ENCODE data around the gene UBE2J2.

Gene UBE2J2

DNA sequence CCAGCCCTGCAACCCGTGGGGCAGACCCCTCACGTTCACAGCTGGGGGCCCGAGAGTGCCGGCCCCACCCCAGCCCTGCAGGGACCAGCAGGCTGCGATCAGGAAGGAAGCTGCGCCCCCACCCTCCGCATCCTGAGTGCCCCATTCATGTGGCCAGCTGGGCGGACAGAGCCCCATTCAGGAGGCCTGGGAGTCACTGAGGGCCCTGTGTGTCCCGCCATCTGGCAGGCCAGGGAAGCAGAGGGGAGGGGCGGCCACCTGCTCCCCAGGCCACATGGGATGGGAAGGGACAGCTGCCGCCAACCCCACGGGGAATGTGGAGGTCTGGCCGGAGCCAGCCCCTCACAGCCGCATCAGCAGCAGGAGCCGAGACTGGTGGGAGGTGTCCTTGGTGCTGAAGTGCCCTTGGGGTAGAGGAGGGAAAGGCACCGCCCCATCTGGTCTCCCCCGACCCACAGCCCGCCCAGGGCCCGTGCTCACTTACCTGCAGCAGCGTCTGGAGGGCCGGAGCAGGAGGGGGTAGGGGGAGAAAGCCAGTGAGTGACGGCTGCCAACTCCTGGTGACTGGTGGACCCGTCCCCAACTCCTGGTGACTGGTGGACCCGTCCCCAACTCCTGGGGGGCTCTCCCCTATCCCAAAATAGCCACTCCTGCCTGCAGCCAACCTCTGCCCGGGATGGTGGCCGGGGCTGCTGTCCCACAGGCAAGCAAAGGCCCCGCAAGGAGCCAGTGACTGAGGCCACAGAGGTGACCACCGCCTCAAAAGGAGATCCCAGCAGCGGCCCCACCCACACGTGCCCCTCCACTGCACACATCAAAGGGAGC, 25.4 kb upstream of the UBE2J2 start:
- no peak for DNase-seq
- in situ Hi-C loops (cut with MboI; ENCODE audit: low pct_unique_long_range_greater_than_20kb, low sequenced_read_pairs): no loop called here

DNA sequence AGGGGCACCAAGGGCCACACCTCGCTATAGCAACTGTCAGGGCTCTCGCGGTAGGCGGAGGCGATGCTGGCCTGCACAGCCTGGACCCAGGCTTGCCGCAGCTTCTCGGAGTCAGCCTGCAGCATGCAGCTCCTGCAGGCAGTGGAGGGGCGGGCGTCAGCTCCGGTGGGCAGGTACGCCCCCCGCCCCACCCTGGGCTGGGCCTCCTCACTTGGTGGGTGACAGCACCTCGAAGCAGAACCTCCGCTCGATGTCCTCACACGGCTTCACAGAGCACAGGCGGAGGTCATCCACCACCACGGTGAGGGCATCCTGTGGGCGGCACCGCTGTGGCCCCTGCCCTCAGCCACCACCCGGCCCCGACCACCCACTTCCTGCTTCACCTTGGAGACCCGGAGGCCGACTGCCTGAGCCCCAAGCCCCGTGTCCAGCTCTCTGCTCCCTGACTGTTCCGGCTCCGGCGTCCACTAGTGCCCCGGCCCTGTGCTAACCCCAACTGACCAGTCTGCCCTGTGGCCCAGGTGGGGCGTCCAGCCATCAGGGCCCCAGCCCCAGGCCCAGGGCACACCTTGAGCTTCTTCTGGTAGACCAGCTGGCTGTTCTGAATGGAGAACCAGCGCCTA, 24.3 kb upstream of the UBE2J2 start:
- in situ Hi-C loops (cut with MboI; ENCODE audit: low pct_unique_long_range_greater_than_20kb, low sequenced_read_pairs): no loop called here
- no peak for DNase-seq

DNA sequence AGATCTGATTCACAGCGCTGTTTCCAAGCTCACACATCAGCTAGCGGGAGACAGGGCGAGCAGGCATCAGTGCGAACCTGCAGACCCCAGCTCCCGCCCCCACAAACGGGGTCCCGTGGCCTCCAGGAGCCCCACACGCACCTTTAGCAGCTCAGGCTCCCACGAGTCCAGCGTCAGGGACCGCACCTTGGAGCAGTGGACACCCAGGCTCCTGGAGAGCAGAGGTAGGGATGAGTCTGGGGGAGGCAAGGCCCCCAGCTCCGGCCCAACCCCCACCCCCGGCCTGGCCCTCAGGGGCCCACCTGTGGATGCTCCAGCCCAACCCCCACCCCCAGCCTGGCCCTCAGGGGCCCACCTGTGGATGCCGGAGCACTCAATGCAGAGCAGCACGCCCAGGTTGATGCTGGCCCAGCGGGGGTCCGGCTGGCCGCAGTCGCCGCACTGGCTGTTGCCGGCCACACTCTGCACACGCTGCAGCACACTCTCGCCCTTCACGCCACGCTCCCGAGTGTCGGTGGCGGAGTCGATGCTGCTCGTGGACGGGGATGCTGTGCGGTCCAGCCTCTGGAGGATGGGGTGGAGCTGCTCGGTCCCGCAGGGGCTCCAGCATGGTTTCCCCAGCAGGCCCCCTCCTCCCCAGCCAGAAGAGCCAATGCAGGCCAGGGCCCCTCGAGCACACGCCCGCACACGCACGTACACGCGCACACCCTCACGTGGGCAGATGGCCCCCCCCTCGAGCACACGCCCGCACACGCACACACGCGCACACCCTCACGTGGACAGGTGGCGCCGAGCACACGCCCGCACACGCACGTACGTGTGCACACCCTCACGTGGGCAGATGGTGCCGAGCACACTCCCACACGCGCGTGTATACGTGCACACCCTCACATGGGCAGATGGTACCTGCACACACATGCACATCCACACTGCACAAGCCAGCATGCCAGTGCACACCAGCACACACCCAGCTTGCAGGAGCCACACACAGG, 22.7 kb upstream of the UBE2J2 start:
- in situ Hi-C loops (cut with MboI; ENCODE audit: low pct_unique_long_range_greater_than_20kb, low sequenced_read_pairs): no loop called here
- DNase-seq: no peak

DNA sequence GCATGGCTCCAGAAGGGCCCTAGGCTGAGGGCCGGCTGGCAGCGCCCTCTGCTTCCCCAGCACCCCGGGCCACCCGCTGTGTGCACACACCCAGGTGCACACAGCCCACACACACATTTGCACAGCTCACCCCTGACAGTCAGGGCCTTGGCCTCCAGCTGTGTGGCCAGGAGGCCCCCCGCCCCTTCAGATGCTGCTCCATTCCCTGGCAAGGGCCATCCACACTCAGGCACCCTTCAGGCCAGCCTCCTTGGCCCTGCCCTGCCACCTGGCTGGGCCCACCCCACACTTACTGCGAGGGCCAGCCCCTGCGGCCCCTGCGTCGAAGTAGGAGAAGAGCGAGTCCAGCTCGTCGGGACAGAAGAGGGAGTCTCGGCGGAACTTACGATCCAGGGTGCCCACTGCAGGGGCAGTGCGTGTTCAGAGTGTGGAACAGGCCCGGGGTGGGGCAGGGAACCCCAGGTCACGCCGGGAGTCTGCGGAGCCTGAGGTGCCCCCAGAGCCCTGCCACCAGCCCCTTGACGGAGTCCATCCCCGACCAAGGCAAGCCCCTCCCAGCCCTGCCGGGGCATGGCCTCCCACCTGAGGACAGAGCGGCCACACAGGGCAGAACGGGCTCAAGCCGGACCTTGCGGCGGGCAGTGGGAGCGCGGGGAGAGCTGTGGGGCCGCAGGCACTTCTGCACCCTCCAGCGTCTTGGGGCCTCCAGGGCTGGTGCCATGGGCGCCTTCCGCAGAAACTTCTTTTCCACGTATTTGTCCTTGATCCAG, 21.7 kb upstream of the UBE2J2 start:
- in situ Hi-C loops (cut with MboI; ENCODE audit: low pct_unique_long_range_greater_than_20kb, low sequenced_read_pairs): no loop called here
- DNase-seq: no peak

DNA sequence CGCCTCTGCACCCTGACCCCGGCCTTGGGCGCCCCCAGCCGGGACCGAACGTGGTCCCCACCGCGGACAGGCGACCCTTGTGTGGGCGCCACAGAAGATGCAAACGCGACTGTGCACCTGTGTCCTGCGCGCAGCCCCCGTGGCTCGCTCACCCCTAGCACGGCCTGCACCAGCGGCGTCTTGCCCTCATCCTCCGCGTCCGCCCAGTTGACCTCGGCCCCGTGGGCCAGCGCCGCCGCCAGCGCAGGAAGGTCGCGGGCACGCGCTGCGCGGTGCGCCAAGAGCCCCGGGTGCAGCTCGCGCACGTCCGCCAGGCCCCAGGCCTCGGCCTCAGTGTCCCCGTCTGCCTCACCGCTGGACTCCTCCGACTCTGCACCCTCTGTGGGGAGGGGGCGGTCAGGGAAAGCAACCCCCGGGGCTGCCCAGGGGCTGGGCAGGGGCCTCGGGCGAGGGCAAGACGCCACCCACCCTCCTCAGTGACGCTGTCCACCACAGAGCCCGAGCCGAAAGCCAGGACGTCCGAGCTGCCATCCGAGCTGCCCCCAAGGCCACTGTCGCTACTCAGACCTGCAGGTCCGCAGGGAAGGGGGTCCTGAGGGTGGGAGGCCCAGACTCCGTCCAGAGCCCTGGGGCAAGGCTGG, 20.7 kb upstream of the UBE2J2 start:
- in situ Hi-C loops (cut with MboI; ENCODE audit: low pct_unique_long_range_greater_than_20kb, low sequenced_read_pairs): no loop called here
- DNase-seq: no peak

DNA sequence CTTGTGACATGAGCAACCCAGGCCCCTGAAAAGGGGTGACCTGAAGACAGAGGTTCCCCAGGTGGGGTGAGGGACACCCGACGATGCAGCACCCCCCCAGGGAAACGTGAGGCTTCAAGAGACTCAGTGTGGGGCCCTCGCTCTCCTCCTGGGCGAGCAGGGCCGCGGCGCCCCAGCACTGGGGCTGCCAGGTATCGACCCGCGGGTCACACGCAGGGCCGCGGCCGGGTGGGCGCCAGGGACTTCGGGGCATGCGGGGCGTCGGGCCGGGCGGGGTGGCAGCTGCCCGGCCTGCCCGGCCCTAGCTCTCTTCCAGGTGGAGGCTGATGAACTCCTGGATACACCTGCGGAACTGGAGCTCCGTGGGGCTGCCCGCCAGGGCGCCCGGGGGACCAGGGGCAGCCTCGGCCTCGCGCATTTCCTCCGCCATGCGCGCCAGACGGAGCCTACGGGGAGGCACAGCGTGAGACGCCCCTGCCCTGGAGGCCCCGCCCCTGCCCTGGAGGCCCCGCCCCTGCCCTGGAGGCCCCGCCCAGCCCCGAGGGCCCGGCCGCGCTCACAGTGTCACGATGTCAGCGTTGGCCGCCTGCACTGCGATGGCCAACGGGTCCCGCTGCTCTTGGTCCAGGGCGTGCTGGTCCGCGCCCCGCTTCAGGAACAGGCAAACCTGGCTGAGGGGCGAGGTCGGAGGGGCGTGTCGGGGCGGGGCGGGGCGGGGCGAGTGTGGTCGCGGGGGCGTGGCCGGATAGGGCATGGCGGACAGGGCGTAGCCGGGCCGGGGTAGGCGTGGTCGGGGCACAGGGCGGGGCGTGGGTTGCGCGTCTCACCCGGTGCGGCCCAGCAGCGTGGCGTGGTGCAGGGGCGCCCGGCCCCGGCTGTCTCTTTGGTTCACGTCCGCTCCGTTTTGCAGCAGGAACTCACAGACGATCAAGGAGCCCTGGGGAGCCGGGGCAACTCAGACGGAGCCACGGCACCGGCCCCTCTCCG, 19.9 kb upstream of the UBE2J2 start:
- in situ Hi-C loops (cut with MboI; ENCODE audit: low pct_unique_long_range_greater_than_20kb, low sequenced_read_pairs): no loop called here
- no peak for DNase-seq

DNA sequence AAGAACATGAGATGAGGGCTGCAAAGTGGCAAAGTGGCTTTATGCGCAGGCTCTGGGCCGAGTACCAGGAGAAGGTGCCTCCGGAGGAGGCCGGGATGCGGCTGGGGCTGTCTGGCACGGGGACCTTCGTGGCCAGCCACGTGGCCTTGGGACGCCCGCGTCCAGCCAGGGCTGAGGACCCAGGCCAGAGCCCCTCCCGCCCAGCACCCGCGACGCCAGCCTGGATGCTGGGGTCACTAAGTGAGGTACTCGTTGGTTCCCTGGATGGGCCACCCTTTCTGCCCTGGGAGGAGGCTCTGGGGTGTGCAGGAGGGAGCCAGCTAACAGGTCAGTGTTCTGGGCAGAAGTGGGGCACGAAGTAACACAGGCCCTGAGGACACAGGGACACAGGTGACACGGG, 19.2 kb upstream of the UBE2J2 start:
- in situ Hi-C loops (cut with MboI; ENCODE audit: low pct_unique_long_range_greater_than_20kb, low sequenced_read_pairs): no loop called here
- DNase-seq: no peak

DNA sequence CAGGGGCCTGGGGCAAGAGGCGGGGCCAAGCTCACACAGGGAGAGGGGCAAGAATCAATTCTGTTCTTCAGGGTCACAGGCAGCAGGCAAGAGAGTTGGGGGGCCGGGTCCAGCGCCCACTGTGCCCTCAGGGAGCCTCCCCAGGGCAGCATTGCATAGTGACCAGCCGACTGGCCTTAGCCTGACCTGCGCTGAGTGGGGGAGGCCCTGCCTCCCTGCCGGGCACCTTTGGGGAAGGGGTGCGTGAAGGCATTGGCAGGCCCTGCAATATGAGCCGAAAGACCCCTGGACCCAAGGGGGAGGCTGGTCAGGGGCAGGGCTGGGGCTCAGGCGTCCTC, 18.8 kb upstream of the UBE2J2 start:
- in situ Hi-C loops (cut with MboI; ENCODE audit: low pct_unique_long_range_greater_than_20kb, low sequenced_read_pairs): no loop called here

DNA sequence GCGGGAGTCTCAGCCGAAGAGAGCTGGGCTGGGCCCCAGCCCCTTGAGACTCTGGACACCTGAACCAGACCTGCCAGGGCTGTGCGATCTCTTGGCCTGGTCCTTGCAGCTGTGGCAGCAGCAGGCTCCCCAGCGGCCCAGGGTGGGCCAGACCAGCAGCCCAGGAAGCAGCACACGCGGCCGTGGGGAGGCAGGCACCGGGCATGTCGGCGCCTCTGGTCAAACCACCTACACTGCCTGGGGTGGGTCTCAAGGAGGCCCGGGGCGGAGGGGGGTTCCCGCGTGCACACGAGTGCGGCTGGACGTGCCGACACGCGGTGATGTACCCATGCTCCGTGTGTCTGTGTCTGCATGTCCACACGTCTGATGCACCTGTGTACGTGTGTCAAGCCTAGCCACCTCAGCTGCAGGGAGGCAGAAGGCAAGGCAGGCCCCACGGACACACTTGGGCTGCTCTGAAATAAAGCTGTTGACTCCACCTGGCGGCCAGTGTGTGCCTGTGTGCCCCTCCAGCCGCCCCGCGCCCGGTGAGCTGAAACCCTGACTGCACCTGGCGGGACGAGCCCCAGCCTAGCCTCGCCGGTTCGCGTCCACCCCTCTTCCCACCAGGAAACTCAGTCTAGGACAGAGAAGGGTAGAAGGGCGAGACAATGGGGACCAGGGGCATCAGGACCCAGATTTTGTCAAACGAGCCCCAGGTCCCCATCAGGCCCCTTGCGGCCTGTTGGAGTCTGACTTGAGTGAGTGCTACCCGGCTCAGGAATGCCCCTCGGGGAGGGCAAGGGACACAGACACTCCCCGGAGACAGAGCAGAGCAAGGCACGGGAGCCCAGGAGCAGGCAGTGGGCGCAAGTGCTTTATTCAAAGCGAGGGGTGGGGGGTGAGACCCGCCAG, 18.1 kb upstream of the UBE2J2 start:
- peak; percentile 66 for DNase-seq
- in situ Hi-C loops (cut with MboI; ENCODE audit: low pct_unique_long_range_greater_than_20kb, low sequenced_read_pairs): no loop called here

More for the DNA sequence above, 18.8 kb upstream of the UBE2J2 start:
- DNase-seq: no peak

DNA sequence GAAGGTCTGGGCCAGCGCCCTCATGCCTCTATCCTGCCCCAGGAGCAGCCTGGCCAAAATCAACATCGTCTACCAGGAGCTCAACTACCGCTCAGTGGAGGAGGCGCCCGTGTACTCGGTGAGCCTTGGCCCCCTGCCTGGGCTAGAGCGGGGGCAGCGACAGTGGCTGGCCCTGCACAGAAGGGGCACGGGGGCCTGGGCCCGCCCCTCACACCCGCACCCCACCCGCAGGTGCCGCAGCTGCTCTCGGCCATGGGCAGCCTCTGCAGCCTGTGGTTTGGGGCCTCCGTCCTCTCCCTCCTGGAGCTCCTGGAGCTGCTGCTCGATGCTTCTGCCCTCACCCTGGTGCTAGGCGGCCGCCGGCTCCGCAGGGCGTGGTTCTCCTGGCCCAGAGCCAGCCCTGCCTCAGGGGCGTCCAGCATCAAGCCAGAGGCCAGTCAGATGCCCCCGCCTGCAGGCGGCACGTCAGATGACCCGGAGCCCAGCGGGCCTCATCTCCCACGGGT, 17.4 kb upstream of the UBE2J2 start:
- no peak for DNase-seq
- in situ Hi-C loops (cut with MboI; ENCODE audit: low pct_unique_long_range_greater_than_20kb, low sequenced_read_pairs): no loop called here

DNA sequence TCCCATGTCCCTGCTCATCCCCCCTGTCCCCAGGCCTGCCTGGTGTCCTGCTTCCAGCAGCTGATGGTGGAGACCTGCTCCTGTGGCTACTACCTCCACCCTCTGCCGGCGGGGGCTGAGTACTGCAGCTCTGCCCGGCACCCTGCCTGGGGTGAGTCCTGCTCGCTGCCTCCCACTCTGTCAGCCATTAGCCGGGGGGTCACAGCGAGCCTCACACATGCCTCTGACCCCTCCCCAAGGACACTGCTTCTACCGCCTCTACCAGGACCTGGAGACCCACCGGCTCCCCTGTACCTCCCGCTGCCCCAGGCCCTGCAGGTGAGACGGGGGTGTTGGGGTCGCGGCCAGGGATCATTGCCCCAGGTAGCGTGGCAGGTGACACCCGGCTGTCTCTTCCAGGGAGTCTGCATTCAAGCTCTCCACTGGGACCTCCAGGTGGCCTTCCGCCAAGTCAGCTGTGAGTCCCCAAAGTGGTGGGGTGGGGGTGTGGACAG, 16.6 kb upstream of the UBE2J2 start:
- in situ Hi-C loops (cut with MboI; ENCODE audit: low pct_unique_long_range_greater_than_20kb, low sequenced_read_pairs): no loop called here
- peak; percentile 55 for DNase-seq

DNA sequence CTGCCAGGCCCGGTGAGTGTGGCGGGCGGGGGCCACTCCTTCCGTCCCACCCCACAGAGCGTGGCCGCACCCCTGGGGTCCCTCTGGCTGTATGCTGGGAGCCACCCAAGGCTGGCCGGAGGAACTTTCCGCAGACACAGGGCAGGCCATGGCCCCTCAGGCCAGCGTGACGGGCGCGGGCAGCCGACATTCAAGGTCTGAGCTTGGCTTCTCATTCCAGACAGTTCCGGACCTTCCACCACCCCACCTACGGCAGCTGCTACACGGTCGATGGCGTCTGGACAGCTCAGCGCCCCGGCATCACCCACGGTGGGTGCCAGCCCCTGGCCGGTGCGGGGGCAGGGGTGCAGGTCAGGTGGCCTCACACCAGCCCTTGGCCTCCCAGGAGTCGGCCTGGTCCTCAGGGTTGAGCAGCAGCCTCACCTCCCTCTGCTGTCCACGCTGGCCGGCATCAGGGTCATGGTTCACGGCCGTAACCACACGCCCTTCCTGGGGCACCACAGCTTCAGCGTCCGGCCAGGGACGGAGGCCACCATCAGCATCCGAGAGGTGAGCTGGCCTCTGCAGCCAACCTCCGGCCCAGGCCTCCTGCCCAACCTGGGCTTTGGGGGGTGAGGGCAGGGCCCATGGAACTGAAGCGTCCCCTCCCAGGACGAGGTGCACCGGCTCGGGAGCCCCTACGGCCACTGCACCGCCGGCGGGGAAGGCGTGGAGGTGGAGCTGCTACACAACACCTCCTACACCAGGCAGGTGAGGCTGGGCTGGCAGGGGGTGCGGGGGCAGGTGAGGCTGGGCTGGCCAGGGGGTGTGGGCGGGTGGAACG, 13.8 kb upstream of the UBE2J2 start:
- in situ Hi-C loops (cut with MboI; ENCODE audit: low pct_unique_long_range_greater_than_20kb, low sequenced_read_pairs): no loop called here
- DNase-seq: no peak

DNA sequence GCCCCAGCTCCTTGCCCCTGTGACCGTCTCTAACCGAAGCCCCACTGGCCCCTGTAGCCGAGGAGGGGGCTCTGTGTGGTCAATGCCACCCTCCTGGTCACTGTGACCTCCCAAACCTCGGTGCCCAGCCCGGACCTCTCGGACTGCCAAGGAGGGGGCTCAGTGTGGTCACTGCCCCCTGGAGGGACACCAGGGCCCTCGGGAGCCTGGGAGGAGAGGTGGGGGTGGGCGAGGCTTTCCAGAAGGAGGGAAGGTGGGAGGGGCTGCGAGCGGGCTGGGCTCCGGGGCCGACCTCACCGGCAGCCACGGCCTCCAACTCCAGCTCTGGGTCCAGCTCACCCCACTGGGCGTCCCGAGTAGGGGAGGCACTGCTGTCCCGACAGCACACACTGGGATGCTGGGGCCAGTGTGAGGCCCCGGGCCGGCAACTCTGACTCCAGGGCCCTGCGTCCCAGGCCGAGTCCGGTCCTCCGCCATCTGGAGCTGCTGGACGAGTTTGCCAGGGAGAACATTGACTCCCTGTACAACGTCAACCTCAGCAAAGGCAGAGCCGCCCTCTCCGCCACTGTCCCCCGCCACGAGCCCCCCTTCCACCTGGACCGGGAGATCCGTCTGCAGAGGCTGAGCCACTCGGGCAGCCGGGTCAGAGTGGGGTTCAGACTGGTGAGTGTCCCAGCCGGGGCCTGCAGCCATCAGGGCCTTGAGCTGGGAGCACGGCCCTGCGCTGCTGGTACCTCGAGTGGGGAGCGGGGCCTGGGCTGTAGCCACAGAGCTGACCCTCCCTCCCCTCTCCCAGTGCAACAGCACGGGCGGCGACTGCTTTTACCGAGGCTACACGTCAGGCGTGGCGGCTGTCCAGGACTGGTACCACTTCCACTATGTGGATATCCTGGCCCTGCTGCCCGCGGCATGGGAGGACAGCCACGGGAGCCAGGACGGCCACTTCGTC, 12.9 kb upstream of the UBE2J2 start:
- in situ Hi-C loops (cut with MboI; ENCODE audit: low pct_unique_long_range_greater_than_20kb, low sequenced_read_pairs): no loop called here
- no peak for DNase-seq

DNA sequence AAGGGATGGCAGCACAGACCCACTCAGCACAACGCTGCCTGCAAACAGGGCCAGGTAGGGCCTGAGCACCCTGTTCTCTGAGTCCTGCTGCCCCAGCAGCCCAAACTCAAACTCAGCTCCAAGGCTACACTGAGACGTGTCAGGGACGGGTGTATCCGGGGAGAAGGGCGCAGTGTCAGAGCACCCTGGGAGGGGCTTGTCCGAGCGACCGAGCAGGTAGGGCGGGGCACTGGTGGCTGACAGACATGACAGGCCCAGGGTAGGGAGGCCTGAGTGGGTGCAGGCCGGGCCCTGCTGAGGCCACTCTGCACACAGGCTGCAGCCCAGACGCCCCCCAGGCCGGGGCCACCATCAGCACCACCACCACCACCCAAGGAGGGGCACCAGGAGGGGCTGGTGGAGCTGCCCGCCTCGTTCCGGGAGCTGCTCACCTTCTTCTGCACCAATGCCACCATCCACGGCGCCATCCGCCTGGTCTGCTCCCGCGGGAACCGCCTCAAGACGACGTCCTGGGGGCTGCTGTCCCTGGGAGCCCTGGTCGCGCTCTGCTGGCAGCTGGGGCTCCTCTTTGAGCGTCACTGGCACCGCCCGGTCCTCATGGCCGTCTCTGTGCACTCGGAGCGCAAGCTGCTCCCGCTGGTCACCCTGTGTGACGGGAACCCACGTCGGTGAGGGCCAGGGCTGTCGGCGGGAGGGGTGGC, 12.1 kb upstream of the UBE2J2 start:
- in situ Hi-C loops (cut with MboI; ENCODE audit: low pct_unique_long_range_greater_than_20kb, low sequenced_read_pairs): no loop called here

More for the DNA sequence above, 12.1 kb upstream of the UBE2J2 start:
- no peak for DNase-seq
